ENCODE data around the gene DCTN5.

DCTN5 gene

DNA sequence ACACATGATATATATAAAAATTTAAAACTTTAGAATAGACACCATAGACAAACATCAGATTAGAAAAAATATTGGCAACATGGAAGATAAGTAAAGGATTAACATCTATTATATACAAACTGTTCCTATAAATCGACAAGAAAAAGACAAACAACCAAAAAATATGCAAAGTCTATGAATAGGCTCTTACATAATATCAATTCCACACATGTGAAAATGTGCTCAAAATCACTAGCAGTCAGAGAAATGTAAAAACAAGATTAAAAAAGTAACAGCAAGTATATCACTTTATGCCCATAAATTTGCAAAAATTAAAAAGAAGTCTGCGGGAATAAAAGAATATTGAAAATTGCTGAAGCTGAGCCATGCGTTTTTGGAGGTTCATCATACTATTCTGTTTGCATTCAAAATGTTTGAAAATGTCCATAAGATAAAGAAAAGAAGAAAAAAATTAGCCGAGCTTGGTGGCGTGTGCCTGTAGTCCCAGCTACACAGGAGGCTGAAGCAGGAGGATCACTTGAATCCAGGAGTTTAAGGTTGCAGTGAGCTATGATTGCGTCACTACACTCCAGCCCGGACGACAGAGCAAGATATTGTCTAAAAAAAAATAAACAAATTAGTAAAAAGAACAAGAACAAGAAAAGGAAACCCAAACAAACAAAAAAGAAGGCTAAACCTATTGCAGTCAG is 83.0 kb downstream of the DCTN5 start:
- in situ Hi-C loops (cut with HindIII; ENCODE audit: low sequenced_read_pairs), result no loop called here

GRCh38 chr16:23724785-23725131 is 83.5 kb downstream of the DCTN5 start:
- in situ Hi-C loops (cut with HindIII; ENCODE audit: low sequenced_read_pairs), result no loop called here

DNA sequence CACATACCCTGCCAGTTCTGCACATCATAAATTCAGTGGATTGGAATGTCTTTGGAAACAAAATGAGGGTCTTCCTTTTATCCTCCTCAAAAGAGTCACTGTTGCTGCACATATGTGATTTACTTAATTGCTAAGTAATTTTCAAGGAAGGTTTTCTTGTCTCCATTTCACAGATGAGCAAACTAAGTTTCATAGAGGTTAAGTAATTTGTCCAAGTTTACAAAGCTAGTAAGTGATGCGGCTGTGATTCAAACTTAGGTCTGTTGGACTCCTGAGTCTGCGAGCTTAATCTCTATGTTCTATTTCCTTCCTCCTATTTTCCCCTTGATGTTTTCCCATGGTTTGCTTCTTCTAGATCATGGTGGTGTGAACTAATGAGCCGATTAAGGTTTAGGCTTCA is 85.4 kb downstream of the DCTN5 start:
- in situ Hi-C loops (cut with HindIII; ENCODE audit: low sequenced_read_pairs), result no loop called here
